ENCODE data around the gene ENPP3.

The ENPP3 gene

GRCh38 chr6:131678442-131678841, 41.3 kb downstream of the ENPP3 start:
- H3K4me1 ChIP-seq (ENCODE audit: insufficient read depth, low read length): no peaks in the 10 kb centered on the region
- no peak overlapping the region for H3K4me2 ChIP-seq (ENCODE audit: insufficient read depth, low read length)
- H2AFZ ChIP-seq (ENCODE audit: low read depth, low read length): no peak overlapping the region
- TF ChIP-seq CTCF (IDR thresholded peaks at IDR 0.05; ENCODE audit: borderline replicate concordance, extremely low read depth, low read length, poor library complexity, severe bottlenecking): no peak
- TF ChIP-seq EZH2 (IDR thresholded peaks at IDR 0.05; ENCODE audit: borderline replicate concordance, low read depth, low read length, severe bottlenecking): no peak
- H3K36me3 ChIP-seq (ENCODE audit: insufficient read depth, low read length): no peaks in the 10 kb centered on the region
- no peaks in the 10 kb centered on the region for H3K79me2 ChIP-seq (ENCODE audit: insufficient read depth, low read length)
- DNase-seq (no peak), ATAC-seq (ENCODE audit: insufficient read depth, low read depth) (no peak)
- no peak overlapping the region for H3K9ac ChIP-seq (ENCODE audit: low read depth, low read length)
- H3K9me3 ChIP-seq (ENCODE audit: insufficient read depth, low read length, severe bottlenecking): no peaks in the 10 kb centered on the region
- no peak overlapping the region for H3K4me3 ChIP-seq (ENCODE audit: low read depth in 1 of 2, low read length in 2 of 2)
- H4K20me1 ChIP-seq (ENCODE audit: insufficient read depth, low read length): no peaks in the 10 kb centered on the region
- no peaks in the 10 kb centered on the region for H3K27me3 ChIP-seq (ENCODE audit: insufficient read depth, low read length, poor library complexity)
- H3K27ac ChIP-seq (ENCODE audit: low read length): no peak overlapping the region

- Histone ChIP-seq H3K4me2 (ENCODE audit: insufficient read depth, low read length) (no peak overlapping the region), H3K79me2 (ENCODE audit: insufficient read depth, low read length) (no peaks in the 10 kb centered on the region), H3K36me3 (ENCODE audit: insufficient read depth, low read length) (no peaks in the 10 kb centered on the region), H3K9ac (ENCODE audit: low read depth, low read length) (no peak overlapping the region), H3K4me1 (ENCODE audit: insufficient read depth, low read length) (no peaks in the 10 kb centered on the region), H2AFZ (ENCODE audit: low read depth, low read length) (no peak overlapping the region), H3K4me3 (ENCODE audit: low read depth in 1 of 2, low read length in 2 of 2) (no peak overlapping the region), H3K27ac (ENCODE audit: low read length) (no peak overlapping the region), H3K27me3 (ENCODE audit: insufficient read depth, low read length, poor library complexity) (no peaks in the 10 kb centered on the region), H4K20me1 (ENCODE audit: insufficient read depth, low read length) (no peaks in the 10 kb centered on the region), H3K9me3 (ENCODE audit: insufficient read depth, low read length, severe bottlenecking) (no peaks in the 10 kb centered on the region)
- TF ChIP-seq EZH2 (IDR thresholded peaks at IDR 0.05; ENCODE audit: borderline replicate concordance, low read depth, low read length, severe bottlenecking): no peak
- DNase-seq (no peak), ATAC-seq (ENCODE audit: insufficient read depth, low read depth) (no peak)
These were observed 43.8 kb downstream of the ENPP3 start for GRCh38 chr6:131680868-131681267.

- Histone ChIP-seq H3K4me2 (ENCODE audit: insufficient read depth, low read length) (no peak overlapping the region), H3K9ac (ENCODE audit: low read depth, low read length) (no peak overlapping the region), H3K27ac (ENCODE audit: low read length) (no peak overlapping the region), H3K4me3 (ENCODE audit: low read depth in 1 of 2, low read length in 2 of 2) (no peak overlapping the region), H3K4me1 (ENCODE audit: insufficient read depth, low read length) (no peaks in the 10 kb centered on the region), H3K36me3 (ENCODE audit: insufficient read depth, low read length) (no peaks in the 10 kb centered on the region), H3K79me2 (ENCODE audit: insufficient read depth, low read length) (no peaks in the 10 kb centered on the region), H3K9me3 (ENCODE audit: insufficient read depth, low read length, severe bottlenecking) (no peaks in the 10 kb centered on the region), H4K20me1 (ENCODE audit: insufficient read depth, low read length) (no peaks in the 10 kb centered on the region), H3K27me3 (ENCODE audit: insufficient read depth, low read length, poor library complexity) (no peaks in the 10 kb centered on the region), H2AFZ (ENCODE audit: low read depth, low read length) (no peak overlapping the region)
- ATAC-seq (ENCODE audit: insufficient read depth, low read depth) (no peak), DNase-seq (no peak)
- TF ChIP-seq EZH2 (IDR thresholded peaks at IDR 0.05; ENCODE audit: borderline replicate concordance, low read depth, low read length, severe bottlenecking) (no peak), CTCF (IDR thresholded peaks at IDR 0.05; ENCODE audit: borderline replicate concordance, extremely low read depth, low read length, poor library complexity, severe bottlenecking) (no peak)
These were observed 44.5 kb downstream of the ENPP3 start for GRCh38 chr6:131681585-131681984.

GRCh38 chr6:131682442-131682841, 45.3 kb downstream of the ENPP3 start:
- DNase-seq (no peak), ATAC-seq (ENCODE audit: insufficient read depth, low read depth) (no peak)
- H3K4me1 ChIP-seq (ENCODE audit: insufficient read depth, low read length): no peaks in the 10 kb centered on the region
- no peaks in the 10 kb centered on the region for H3K79me2 ChIP-seq (ENCODE audit: insufficient read depth, low read length)
- no peak overlapping the region for H3K27ac ChIP-seq (ENCODE audit: low read length)
- no peak overlapping the region for H2AFZ ChIP-seq (ENCODE audit: low read depth, low read length)
- no peak overlapping the region for H3K9ac ChIP-seq (ENCODE audit: low read depth, low read length)
- no peak for TF ChIP-seq EZH2 (IDR thresholded peaks at IDR 0.05; ENCODE audit: borderline replicate concordance, low read depth, low read length, severe bottlenecking)
- no peak for TF ChIP-seq CTCF (IDR thresholded peaks at IDR 0.05; ENCODE audit: borderline replicate concordance, extremely low read depth, low read length, poor library complexity, severe bottlenecking)
- no peak overlapping the region for H3K4me2 ChIP-seq (ENCODE audit: insufficient read depth, low read length)
- no peaks in the 10 kb centered on the region for H3K36me3 ChIP-seq (ENCODE audit: insufficient read depth, low read length)
- H4K20me1 ChIP-seq (ENCODE audit: insufficient read depth, low read length): no peaks in the 10 kb centered on the region
- no peaks in the 10 kb centered on the region for H3K9me3 ChIP-seq (ENCODE audit: insufficient read depth, low read length, severe bottlenecking)
- H3K4me3 ChIP-seq (ENCODE audit: low read depth in 1 of 2, low read length in 2 of 2): no peak overlapping the region
- H3K27me3 ChIP-seq (ENCODE audit: insufficient read depth, low read length, poor library complexity): no peaks in the 10 kb centered on the region

All from DND-41 (cell line).